Cardiac fibroblast (primary cell): ENCODE measurements around the gene CRACR2B.

Experiments
- DNase-seq, 2 donors: peaks; one replicate each; pipeline versions ENCODE4 v3.0.0 to v3.0.0-alpha.2; 2010; ENCODE audit warnings: low read depth in 2 of 2
- H3K4me3 ChIP-seq, 2 donors: replicated peaks in 1 of 2; 1 replicate in 1 of 2; 2 replicates in 1 of 2; pipeline ENCODE4 v1.5.1; 2011; ENCODE audit warnings: low read depth in 2 of 2, low read length in 2 of 2, mild to moderate bottlenecking in 2 of 2, moderate library complexity in 1 of 2
- TF ChIP-seq, protein P1 (sequence below): IDR thresholded peaks from one replicate; pipeline ENCODE4 v1.5.1; 2011; ENCODE audit warnings: low read depth, mild to moderate bottlenecking, low read length, inconsistent platforms

Gene CRACR2B

DNA sequence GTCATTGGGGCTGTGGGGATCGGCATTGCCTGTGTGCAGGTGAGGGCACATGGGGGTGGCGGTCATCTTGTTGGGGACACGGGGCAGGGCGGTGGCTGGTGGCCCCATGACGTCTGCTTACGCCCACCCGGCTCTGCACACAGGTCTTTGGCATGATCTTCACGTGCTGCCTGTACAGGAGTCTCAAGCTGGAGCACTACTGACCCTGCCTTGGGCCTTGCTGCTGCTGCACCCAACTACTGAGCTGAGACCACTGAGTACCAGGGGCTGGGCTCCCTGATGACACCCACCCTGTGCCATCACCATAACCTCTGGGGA is 10.2 kb downstream of the CRACR2B start:
- TF ChIP-seq, protein P1, sequence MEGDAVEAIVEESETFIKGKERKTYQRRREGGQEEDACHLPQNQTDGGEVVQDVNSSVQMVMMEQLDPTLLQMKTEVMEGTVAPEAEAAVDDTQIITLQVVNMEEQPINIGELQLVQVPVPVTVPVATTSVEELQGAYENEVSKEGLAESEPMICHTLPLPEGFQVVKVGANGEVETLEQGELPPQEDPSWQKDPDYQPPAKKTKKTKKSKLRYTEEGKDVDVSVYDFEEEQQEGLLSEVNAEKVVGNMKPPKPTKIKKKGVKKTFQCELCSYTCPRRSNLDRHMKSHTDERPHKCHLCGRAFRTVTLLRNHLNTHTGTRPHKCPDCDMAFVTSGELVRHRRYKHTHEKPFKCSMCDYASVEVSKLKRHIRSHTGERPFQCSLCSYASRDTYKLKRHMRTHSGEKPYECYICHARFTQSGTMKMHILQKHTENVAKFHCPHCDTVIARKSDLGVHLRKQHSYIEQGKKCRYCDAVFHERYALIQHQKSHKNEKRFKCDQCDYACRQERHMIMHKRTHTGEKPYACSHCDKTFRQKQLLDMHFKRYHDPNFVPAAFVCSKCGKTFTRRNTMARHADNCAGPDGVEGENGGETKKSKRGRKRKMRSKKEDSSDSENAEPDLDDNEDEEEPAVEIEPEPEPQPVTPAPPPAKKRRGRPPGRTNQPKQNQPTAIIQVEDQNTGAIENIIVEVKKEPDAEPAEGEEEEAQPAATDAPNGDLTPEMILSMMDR: no peak
- no peak for DNase-seq
- H3K4me3 ChIP-seq: no peak overlapping the region

DNA sequence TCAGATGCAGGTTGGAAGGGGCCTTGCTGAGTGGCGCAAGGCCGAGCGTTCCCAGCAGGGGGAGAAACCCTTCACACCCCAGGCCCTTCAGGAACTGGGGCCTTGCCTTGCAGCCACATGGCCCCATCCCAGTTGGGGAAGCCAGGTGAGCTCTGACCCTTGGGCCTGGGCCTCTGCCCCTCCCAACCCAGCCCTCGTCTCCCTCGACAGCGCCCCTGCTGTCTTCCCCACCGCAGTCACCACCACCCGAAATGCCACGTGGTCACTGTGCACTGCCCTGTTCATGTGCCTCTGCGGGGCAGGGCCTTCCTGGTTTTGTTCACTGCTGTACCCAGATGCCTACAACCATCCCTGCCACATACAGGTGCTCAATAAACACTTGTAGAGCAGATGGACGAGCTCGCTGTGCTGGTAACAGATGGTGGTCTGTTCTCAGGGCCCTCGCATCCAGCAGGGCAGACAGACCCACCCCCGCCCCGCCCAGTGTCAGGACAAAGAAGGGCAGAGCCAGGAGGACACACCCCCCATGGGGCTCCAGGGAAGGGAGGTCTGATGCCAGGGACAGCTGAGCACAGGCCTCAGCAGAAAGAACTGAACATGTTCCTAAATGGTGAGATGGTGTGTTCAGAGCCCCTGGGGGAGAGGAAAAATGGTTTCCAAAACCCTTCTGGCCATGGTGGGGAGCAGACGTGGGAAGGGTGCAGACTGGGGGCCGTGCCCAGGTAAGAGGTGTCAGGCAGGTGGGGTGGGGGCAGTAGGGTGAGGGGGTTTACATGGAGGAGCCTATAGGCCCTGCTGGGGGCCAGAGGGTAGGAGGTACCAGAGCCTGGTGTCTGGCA is 10.9 kb downstream of the CRACR2B start:
- TF ChIP-seq, protein P1: peak; percentile 26
- peak in 1 of 2 donors; percentile 47 for DNase-seq
- no peak overlapping the region for H3K4me3 ChIP-seq

DNA sequence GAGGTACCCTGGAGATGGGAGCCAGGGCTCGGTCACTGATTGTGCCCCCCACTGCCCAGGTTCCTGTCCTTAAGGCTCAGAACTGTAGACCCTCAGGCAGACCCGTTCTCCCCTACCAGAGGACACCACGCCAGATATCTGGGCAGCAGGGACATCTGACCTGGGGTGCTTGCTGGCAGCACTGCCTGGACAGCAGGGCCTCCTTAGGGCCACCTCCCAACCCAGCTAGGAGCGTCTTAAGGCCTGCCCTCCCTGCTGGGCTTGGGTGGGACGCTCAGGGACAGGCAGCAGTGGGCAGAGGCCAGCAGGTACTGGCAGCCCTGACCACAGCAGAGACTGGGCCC is 11.5 kb downstream of the CRACR2B start:
- no peak overlapping the region for H3K4me3 ChIP-seq
- no peak for DNase-seq
- TF ChIP-seq, protein P1: no peak

DNA sequence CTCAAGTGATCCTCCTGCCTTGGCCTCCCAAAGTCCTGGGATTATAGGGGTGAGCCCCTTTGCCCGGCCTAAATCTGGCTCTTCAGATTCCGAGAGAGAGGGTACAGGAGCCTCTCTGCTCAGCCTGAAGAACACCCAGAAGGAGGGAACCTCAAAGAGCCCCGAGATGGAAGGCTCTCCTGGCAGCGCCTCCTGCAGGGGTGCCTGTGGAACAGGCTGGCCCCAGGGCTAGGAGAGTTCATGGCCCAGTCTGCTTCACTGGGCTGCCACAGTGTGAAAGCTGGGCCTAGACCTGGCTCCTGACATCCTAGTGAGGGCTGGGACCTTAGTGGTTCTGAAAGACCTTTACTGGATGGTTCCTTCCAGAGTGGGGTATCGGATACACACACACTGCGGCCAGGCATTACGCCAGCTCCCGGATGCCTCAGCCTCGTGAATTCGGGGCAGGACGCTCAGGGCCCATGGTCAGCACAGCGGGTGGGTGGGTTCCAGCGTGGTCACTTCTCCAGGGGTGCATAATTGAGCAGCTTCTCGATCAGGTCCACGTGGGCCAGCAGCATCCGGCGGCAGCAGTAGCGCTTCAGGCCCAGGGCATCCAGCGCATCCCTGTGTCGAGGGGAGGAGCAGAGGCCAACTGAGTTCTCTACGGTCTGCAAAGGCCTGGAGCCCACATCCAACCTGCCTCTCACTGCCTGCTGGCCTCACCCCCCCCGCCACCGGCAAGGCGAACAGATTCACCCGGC is 12.3 kb downstream of the CRACR2B start:
- H3K4me3 ChIP-seq: peak overlapping the region; percentile 73 to 92
- TF ChIP-seq, protein P1: peak; percentile 43
- no peak for DNase-seq

DNA sequence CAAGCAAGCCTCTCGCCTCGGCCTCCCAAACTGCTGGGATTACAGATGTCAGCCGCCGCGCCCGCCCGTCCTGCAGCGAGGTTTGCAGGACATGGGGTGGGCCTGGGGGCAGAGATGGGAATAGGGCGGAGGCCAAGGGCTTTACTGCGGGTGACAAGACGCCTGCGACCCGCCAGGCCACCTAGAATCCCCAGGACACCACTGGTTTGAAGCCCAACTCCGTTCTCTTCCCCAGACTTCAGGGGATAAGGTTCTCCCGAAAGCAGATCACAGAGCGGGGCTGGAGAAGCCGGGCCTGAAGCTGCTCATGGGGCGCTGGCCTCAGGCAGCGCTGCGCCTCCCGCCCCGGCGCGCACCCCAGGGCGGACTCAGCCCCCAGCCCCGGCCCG is 14.3 kb downstream of the CRACR2B start:
- TF ChIP-seq, protein P1: no peak
- DNase-seq: no peak
- peak overlapping the region; percentile 73 to 92 for H3K4me3 ChIP-seq

DNA sequence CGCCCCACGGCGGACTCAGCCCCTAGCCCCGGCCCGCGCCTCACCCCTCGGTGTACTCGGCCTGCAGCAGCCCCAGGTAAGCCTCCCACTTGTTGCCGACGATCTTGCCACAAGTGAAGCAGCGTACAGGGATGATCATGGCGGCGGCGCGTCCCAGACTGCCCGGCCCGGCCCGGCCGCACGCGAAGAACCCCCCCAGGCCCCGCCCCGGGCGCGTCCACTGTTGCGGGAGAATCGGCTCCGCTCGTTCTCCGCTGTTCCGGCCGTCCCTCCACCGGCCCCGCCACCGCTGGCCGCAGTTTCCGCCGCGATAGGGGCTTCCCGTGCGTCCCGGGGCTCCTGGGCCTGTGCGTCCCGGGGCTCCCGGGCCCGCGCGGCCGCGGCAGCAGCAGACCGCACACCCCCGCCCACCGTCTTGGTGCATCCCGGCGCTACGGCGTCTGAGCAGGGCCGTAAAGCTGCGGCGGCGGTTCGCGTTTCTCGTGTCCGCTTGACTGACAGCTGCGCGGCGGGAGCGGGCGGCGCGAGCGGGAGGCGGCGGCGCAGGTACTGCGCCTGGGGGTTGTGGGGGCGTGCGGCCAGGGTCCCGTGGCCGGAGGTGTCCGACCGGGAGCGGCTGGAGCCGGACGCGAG is 14.8 kb downstream of the CRACR2B start, which contains the start of the genes POLR2L and TSPAN4:
POLR2L (minus strand) TSS at position 160 of the 633 bp plus-strand sequence; CDS start at position 139, 21 bp downstream.
TSPAN4 (plus strand) TSS at position 483 of the 633 bp plus-strand sequence. CDS start 7,453 bp downstream, outside the sequence.
- TF ChIP-seq, protein P1: no peak
- DNase-seq: peak; percentile 91 to 94
- peak within 1 kb of the TSS; percentile 73 to 92 for H3K4me3 ChIP-seq
